Measurements from ENCODE around the gene CFAP61. TPM values are rescaled to one million over a fixed set of nuclear protein-coding genes. Genes with fewer than 3 reads are reported as not detected.

CFAP61 gene
- total RNA-seq, 1 experiment from 2014 or later = 0.16 TPM

- no peak for DNase-seq (ENCODE audit: low spot score)
Measured at GRCh38 chr20:20031790-20032189, 20.5 kb upstream of the CFAP61 start.

DNA sequence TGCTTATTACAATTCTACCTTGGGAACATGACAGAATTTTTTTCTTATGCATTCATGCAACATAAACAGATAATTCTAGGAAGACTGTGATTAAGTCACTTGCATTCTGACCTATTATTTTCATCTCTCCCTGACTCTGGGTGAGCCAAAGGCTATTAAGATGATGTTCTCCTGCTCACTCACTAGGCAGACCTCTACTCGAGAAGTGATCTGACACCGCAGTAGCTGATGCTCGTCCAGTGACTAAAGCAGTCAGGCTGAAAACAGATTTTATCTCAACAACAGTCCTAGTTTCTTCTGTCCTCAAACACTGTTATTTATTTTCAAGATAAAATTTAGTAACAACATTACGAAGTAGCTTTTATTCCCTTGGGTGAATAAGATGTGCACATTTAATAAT, 17.8 kb upstream of the CFAP61 start:
- no peak for DNase-seq (ENCODE audit: low spot score)

DNA sequence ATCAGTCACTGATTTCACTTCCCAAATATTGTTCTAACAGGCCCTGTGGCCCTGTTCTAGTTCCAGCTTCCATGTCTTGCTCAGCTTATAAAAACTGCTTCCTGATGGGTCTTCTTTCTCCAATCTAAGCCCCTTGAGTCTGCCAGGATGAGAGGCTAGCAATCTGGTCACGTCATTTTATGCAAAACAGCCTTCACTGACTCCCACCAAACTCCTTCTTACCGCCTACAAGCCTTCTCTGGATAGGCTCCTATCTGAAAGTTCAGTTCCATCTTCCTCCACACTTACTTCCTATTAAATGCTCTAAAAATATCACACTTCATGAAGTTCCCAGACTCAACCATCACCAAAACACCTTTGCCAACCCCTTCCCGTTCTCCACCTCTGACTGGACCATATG, 15.6 kb upstream of the CFAP61 start:
- no peak for DNase-seq (ENCODE audit: low spot score)

- peak; percentile 64 for DNase-seq (ENCODE audit: low spot score)
Measured at GRCh38 chr20:20037960-20038359, 14.4 kb upstream of the CFAP61 start.

DNA sequence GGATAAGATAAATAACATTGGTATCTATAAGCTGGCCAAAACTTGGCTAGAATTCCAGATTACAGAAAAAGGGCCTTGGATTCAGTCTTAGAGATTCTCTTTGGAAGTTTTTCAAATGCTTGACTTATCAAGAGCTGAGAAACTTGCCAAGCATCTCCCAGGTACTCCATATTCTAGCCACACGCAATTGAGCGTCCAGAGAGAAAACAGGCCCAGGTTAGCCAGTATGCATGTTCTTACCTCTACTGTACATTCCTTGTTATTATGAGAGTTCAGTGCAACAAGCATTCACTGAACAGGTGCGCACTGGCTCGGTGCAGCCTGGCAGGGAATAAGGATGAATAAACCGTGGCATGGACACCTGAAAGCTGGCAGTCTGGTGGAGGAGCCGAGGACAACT, 13.7 kb upstream of the CFAP61 start:
- DNase-seq (ENCODE audit: low spot score) = no peak

DNA sequence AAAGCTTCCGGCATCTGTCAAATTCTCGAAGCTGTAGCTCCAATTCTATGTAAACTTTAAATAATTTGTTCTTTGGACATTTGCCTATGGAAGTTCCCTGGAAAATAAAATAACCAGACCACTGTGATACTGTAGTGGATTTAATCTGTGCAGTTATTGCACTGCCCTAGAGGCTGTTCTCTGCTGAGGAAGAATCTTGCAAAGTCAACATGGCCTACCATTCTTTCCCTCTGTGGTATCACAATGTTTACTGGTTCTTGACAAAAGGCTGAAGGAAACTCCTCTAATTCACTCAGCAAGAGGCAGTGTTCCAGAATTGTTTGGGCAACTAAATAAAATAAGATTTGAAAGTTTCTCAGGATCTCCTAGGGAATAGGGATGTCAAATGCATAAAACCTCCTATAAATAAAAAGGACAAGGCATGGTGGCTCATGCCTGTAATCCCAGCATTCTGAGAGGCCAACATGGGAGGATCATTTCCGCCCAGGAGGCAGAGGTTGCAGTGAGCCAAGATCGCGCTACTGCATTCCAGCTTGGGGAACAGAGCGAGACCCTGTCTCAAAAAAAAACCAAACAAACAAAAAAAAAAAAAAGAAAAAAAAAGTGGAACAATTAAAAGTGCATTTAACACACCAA, 12.5 kb upstream of the CFAP61 start:
- DNase-seq (ENCODE audit: low spot score) = no peak

- no peak for DNase-seq (ENCODE audit: low spot score)
Measured at GRCh38 chr20:20051767-20052073, 612 bp upstream of the CFAP61 start.

GRCh38 chr20:20060234-20060998, 8.1 kb downstream of the CFAP61 start:
- no peak for DNase-seq (ENCODE audit: low spot score)

DNA sequence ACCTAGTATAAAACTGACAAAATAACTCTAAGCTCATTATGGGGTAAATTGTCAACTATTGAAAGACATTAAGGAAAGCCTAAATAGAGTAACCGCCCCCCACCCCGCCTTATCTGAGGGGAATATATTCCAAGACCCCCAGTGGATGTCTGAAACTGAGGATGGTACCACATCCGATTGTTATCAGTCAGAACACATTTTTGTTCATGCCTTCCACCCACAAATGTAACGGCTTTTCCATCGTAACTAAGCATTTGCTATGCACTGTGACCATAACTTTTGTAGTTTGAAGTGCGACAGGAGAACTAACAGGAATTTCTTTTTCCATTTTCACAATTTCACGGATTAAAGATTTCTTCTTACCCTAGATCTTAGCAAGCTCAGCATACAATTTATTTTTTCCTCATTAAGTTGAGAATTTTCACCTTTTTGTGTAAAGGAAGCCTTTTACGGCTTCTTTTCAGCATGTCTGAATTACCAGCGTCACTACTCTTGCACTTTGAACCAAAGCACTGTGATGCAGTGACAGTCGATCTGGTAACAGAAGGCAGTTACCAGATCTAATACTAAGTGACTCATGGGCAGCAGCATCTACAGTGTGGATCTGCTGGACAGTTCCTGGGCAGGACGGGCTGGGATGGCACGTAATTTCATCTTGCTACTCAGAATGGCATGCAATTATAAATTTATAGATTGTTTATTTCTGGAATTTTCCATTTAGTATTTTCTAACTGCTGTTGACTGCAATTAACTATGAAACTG, 11.8 kb downstream of the CFAP61 start:
- no peak for DNase-seq (ENCODE audit: low spot score)

DNA sequence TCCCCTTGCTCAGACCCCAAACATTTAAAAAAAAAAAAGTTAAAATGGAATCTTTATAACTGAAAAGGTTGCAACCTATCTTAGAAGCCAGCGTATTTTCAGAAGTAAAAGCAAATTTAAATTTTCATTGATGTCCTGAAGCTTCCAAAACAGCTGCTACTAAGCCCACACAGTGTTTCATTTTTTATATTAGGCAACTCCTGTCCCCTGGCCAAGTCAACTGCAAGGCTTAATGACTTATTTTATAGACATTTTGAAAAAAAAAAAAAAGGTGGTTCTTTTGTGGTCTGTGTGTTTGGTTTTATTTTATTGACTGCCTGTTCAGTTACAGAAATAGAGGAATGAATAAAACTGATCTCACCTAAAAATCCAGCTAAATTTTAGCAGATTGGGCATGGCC, 13.0 kb downstream of the CFAP61 start:
- no peak for DNase-seq (ENCODE audit: low spot score)

DNA sequence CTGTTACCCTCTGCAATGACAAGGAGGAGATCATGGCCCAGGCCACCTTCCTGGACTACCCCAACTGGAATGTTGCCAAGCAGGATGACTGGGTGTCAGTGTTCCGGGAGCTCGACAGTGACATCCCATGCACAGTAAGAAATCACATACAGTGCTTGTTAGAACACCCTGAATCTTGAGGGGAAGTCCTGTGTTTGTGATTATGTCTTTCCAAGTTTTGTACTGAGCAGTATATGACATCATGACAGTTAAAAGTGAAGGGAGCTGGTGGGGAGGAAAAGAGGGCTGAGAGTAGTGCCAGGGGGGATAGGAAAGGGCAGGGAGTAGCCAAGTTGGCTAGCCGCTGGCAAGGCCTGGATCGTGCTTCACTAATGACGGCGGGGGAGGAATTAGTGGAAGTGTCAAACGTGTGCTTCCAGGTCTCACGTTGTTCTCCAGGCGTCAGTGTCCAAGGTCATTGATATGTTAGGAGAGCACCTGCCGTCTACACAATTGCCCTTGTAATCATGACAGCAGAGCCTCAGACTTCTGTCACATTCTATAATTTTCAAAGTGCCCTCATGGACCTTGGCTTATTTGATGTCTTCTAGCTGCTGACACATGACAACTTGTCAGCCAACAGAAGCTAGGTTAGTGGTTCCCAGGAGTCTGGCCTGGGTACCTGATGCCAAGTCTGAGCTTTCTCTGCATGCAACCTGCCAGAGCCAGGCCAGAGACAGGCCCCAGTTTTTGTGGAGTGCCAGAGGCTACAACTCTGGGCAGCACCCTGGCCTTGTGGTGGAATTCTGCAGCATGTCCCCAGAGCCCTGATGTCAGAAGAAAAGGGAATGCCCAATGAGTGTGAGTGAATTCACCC, 18.8 kb downstream of the CFAP61 start:
- DNase-seq (ENCODE audit: low spot score) = no peak

DNA sequence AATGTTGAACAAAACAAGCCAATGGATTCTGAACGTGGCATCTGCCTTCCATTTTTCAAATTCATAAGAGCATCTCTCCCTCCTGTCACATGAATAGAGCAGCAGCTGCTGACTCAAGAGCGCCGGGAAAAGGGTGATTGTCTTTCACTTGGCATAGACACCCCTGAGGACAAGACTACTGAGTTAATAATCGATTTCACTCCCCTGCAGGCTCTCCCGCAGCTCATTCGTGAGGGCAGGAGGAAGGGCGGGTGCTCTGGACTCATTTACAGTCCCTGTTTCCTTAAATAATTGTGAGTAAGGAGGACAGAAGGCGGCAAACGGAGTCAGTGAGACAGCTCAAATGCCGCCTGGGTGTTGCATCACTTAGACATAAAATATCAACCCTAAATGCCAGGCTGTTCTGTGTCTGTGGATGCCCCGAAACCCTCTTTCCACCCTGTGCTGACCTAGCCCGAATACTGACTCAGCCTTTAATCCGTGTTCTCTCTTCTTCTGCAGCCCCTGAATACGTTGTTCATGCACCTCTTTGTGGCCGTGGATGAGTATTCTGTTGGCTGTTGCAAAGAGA, 21.6 kb downstream of the CFAP61 start:
- DNase-seq (ENCODE audit: low spot score) = no peak

- no peak for DNase-seq (ENCODE audit: low spot score)
Measured at GRCh38 chr20:20075032-20075431, 22.7 kb downstream of the CFAP61 start.

DNA sequence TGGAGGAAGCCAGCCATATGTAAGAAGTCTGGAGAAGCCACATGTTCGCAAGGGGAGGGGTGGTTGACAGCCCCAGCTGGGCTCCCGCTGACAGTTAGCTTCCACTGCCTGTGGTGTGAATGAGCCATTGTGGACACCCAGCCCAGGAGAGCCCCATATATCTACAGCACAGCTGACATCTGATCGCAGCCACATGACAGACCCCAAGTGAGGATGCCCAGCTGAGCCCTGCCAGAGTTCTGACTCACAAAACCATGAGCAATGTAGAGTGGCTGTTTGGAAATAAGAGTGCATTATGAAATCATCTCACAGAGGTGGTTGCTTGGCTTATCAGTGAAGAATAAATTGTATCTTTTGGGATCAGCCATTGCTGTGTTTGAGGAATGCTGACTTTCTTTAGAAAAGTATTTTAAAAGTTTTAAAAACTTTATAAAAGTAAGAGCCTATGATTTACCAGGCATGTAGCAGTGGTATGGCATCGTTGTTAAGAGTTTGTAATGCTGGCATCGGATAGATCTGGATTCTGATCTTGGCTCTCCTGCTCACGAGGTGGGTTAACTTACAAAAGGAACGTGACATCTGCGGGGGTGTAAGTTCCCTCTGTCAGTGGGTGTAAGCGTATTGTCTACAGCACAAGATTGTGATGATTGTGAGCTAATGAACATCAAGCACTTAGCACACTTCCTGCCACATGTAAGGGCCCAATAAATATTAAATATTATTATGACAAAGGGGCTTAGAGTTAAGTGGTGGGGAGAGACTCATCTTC, 24.1 kb downstream of the CFAP61 start:
- peak; percentile 92 for DNase-seq (ENCODE audit: low spot score)

DNA sequence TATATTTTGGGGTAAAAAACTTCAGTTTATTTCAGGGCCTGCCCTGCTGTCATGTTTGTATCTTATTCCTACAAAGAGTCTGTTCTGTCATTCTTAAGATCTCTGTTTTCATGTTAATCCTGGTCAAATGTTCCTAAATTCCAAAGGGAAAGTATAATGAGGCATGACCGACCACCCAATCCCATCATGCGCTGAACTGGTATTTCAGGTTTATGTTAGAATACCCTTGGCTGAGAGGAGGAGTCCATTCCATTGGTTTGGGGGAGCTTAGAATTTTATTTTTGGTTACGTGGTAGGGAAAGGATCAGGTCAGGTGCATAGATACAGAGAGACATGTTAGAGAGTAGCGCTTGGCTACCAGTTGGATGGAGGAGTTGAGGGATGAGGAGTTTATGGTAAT, 25.7 kb downstream of the CFAP61 start:
- no peak for DNase-seq (ENCODE audit: low spot score)

DNA sequence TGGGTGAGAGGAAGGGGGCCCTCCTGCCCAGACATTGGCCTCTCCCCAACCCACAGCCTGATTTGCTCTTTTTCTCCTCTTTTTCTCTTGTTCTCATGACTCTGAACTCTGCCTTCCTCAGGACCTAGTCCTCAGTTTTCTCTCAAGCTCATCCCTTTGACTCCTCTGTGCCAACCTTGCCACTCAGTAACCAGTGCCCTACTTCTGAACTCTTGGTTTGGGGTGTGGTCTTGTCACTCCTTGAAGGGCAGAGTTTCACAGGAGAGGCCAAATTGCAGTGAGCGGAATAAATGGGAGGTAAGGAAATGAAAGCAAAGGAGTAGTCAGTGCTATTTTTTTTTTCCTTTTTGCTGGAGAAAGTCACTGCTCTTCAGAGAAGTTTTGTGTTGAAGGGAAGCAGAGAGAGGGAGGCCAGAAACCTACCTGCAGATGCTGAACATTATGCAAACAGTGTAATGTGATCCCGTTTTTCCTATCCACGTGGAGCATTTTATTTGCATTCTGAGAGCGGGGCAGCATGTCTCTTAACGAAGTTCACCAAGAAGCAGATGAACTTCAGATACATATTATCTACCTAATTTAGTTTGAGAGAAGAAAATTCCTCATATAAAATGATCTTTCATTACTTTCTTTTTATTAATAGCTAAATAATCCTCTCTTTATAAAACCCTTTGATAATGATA, 26.9 kb downstream of the CFAP61 start:
- no peak for DNase-seq (ENCODE audit: low spot score)

- DNase-seq (ENCODE audit: low spot score) = peak; percentile 62
Measured at GRCh38 chr20:20083807-20084206, 31.5 kb downstream of the CFAP61 start.

- DNase-seq (ENCODE audit: low spot score) = no peak
Measured at GRCh38 chr20:20084296-20084752, 32.0 kb downstream of the CFAP61 start.

- DNase-seq (ENCODE audit: low spot score) = no peak
Measured at GRCh38 chr20:20085071-20085470, 32.7 kb downstream of the CFAP61 start.

GRCh38 chr20:20085812-20086211, 33.5 kb downstream of the CFAP61 start:
- no peak for DNase-seq (ENCODE audit: low spot score)

All from A172 (cell line).